ENCODE measurements around the gene M1AP. TPM values are rescaled to one million over a fixed set of nuclear protein-coding genes. Genes with fewer than 3 reads are reported as not detected.

Gene M1AP
- total and polyA plus RNA-seq, 2 of the 8 experiments (the other 6 are each of a cell fraction or from before 2014, with no cell fraction given), result 4.8 TPM

- TF ChIP-seq HDAC2 (IDR thresholded peaks at IDR 0.05; ENCODE audit: borderline replicate concordance in 1 of 2, low read depth in 2 of 2, low read length in 2 of 2) (no peak), RXRA (IDR thresholded peaks at IDR 0.05; ENCODE audit: insufficient read depth, low read depth, low read length) (no peak)
These were observed 133.5 kb downstream of the M1AP start, which contains the start of gene TLX2 (continued) for GRCh38 chr2:74514368-74515270.
